Liver (tissue), 9 donors: Measurements from ENCODE around the gene NHERF2. TPM values are rescaled to one million over a fixed set of nuclear protein-coding genes. Genes with fewer than 3 reads are reported as not detected.

Source experiments
- DNase-seq: peaks from one replicate; pipeline ENCODE4 v3.0.0-alpha.2; 2017; ENCODE audit warnings: low spot score
- H3K27ac ChIP-seq, 2 donors: one replicate each; pipeline ENCODE4 v1.7.0; 2013; ENCODE audit warnings: inconsistent platforms in 2 of 2, low read length in 2 of 2, control low read depth in 1 of 2, low read depth in 1 of 2, mild to moderate bottlenecking in 1 of 2
- H3K27me3 ChIP-seq, 4 donors: one replicate each; pipeline versions ENCODE4 v1.6.1 to v1.7.0; 2013; ENCODE audit warnings: low read length in 3 of 4, inconsistent platforms in 1 of 4, mild to moderate bottlenecking in 1 of 4, moderate library complexity in 1 of 4; ENCODE audit not compliant: control insufficient read depth in 4 of 4, insufficient read depth in 4 of 4
- H3K36me3 ChIP-seq, 4 donors: one replicate each; pipeline versions ENCODE4 v1.6.1 to v1.7.0; 2013; ENCODE audit warnings: low read length in 3 of 4, mild to moderate bottlenecking in 3 of 4, low read depth in 1 of 4, moderate library complexity in 1 of 4; ENCODE audit not compliant: control insufficient read depth in 4 of 4, insufficient read depth in 3 of 4
- H3K4me1 ChIP-seq, 4 donors: one replicate each; pipeline versions ENCODE4 v1.6.1 to v1.7.0; 2013; ENCODE audit warnings: low read length in 3 of 4, mild to moderate bottlenecking in 3 of 4, moderate library complexity in 1 of 4; ENCODE audit not compliant: control insufficient read depth in 4 of 4, insufficient read depth in 4 of 4
- H3K4me3 ChIP-seq, 3 donors: one replicate each; pipeline versions ENCODE4 v1.6.1 to v1.7.0; 2013; ENCODE audit warnings: low read length in 3 of 3, control low read depth in 1 of 3, low read depth in 1 of 3, mild to moderate bottlenecking in 1 of 3
- H3K9ac ChIP-seq, 2 donors: one replicate each; pipeline ENCODE4 v1.7.0; 2013; ENCODE audit warnings: low read length in 2 of 2, mild to moderate bottlenecking in 2 of 2, moderate library complexity in 2 of 2, control low read depth in 1 of 2, low read depth in 1 of 2
- H3K9me3 ChIP-seq, 4 donors: one replicate each; pipeline versions ENCODE4 v1.6.1 to v1.7.0; 2013; ENCODE audit warnings: low read length in 3 of 4; ENCODE audit not compliant: control insufficient read depth in 4 of 4
- ATF3 ChIP-seq: IDR thresholded peaks from 2 replicates; pipeline ENCODE4 v1.6.1; 2016; ENCODE audit warnings: antibody characterized with exemption
- CTCF ChIP-seq: fragments of 150-350 bp; IDR thresholded peaks from 2 replicates; pipeline ENCODE4 v1.5.1; 2017; ENCODE audit warnings: improper control_type of control experiment, low read depth, low read length; ENCODE audit not compliant: missing input control
- EGR1 ChIP-seq, 2 donors: IDR thresholded peaks; 2 replicates each; pipeline ENCODE4 v1.6.1; 2016 to 2018; ENCODE audit warnings: antibody characterized with exemption in 2 of 2, low read depth in 2 of 2
- FOXA1 ChIP-seq: IDR thresholded peaks from 2 replicates; pipeline ENCODE4 v1.6.1; 2016; ENCODE audit warnings: antibody characterized with exemption
- FOXA2 ChIP-seq: IDR thresholded peaks from 2 replicates; pipeline ENCODE4 v1.6.1; 2016; ENCODE audit warnings: antibody characterized with exemption
- GABPA ChIP-seq, 2 donors: IDR thresholded peaks in 1 of 2; conservative IDR thresholded peaks in 1 of 2; 2 replicates each; pipeline ENCODE4 v1.6.1; 2016; ENCODE audit warnings: antibody characterized with exemption in 2 of 2, mild to moderate bottlenecking in 1 of 2, moderate library complexity in 1 of 2
- HNF4A ChIP-seq, 2 donors: conservative IDR thresholded peaks; 2 replicates each; pipeline ENCODE4 v1.6.1; 2016; ENCODE audit warnings: antibody characterized with exemption in 2 of 2, mild to moderate bottlenecking in 2 of 2
- HNF4G ChIP-seq: IDR thresholded peaks from 2 replicates; pipeline ENCODE4 v1.6.1; 2016; ENCODE audit warnings: antibody characterized with exemption
- JUND ChIP-seq, 2 donors: IDR thresholded peaks; 2 replicates each; pipeline ENCODE4 v1.6.1; 2016; ENCODE audit warnings: antibody characterized with exemption in 2 of 2
- NR2F2 ChIP-seq: IDR thresholded peaks from 2 replicates; pipeline ENCODE4 v1.6.1; 2016; ENCODE audit warnings: antibody characterized with exemption
- RAD21 ChIP-seq, 2 donors: IDR thresholded peaks; 2 replicates each; pipeline ENCODE4 v1.6.1; 2016; ENCODE audit warnings: antibody characterized with exemption in 2 of 2, mild to moderate bottlenecking in 2 of 2
- RXRA ChIP-seq, 2 donors: IDR thresholded peaks; 2 replicates each; pipeline ENCODE4 v1.6.1; 2017 to 2018; ENCODE audit warnings: antibody characterized with exemption in 2 of 2, mild to moderate bottlenecking in 1 of 2
- SP1 ChIP-seq: IDR thresholded peaks from 2 replicates; pipeline ENCODE4 v1.6.1; 2018; ENCODE audit warnings: antibody characterized with exemption, mild to moderate bottlenecking
- TAF1 ChIP-seq: conservative IDR thresholded peaks from 2 replicates; pipeline ENCODE4 v1.6.1; 2016; ENCODE audit warnings: antibody characterized with exemption, mild to moderate bottlenecking
- YY1 ChIP-seq: IDR thresholded peaks from 2 replicates; pipeline ENCODE4 v1.6.1; 2016; ENCODE audit warnings: antibody characterized with exemption, mild to moderate bottlenecking
- WGBS: extraction: QIAGEN DNeasy Blood & Tissue Kit; methylation state at CpG from one replicate; pipeline ENCODE4 v1.1.7; 2013; 5-methylcytosine and 5-hydroxymethylcytosine counted together
- polyA plus RNA-seq, 2 donors: library from polyadenylated mRNA; stranded (reverse) in 1 of 2; unstranded in 1 of 2; fragments of 200-250 nt in 1 of 2; fragments of >200 nt in 1 of 2; fragmentation: Nextera tagmentation in 1 of 2; extraction: Ambion mirVana in 1 of 2; gene quantifications; one replicate each; pipeline versions ENCODE4 v1.2.1 to v1.2.3, GENCODE V29; 2013 to 2015
- total RNA-seq, 2 donors: library from RNA; depleted of rRNA; stranded (reverse); fragments of >200 nt; gene quantifications; one replicate each; pipeline ENCODE4 v1.2.3, GENCODE V29; 2014
- TF ChIP-seq, protein P1 (sequence below): IDR thresholded peaks from 2 replicates; pipeline ENCODE4 v1.6.1; 2016; ENCODE audit warnings: antibody characterized with exemption, mild to moderate bottlenecking
- donor health status: healthy.
- donor health status: healthy.
- donor health status: healthy.
- donor health status: healthy.
- donor health status: healthy.

Gene NHERF2
- total and polyA plus RNA-seq, 4 donors: 36.6 to 205 (median 74.1) TPM

DNA sequence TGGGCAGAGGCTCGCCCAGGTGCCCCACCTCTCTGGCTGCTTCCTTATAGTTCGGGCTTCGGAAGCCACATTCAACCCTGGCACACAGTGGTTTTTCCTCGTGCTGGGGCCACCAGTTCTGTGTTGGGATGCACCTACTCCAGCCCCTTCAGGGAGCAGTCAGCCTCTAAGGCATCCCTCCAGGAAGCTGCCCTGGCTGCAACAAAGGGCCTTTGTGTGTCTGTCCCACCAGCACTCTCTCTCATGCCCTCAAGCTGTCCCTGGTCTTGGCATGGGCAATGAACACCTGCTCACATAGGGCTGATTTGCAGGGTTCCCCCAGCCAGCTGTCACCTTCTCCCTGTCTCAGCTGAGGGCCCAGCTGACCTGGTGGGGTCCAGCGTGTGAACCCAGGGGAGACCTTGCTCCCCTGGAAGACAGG is 44.7 kb upstream of the NHERF2 start:
- Histone ChIP-seq H3K4me1 (peaks cover 5 to 31% (median 17%) of the 10 kb centered on the region in 4 donors), H3K27ac (no peak overlapping the region), H3K4me3 (no peak overlapping the region), H3K27me3 (no peaks in the 10 kb centered on the region), H3K9ac (no peak overlapping the region), H3K9me3 (no peaks in the 10 kb centered on the region), H3K36me3 (peaks cover 0 to 30% (median 3%) of the 10 kb centered on the region in 4 donors)
- TF ChIP-seq HNF4A (conservative IDR thresholded peaks at IDR 0.05) (no peak), HNF4G (no peak), JUND (IDR thresholded peaks at IDR 0.05) (no peak), RXRA (IDR thresholded peaks at IDR 0.05) (no peak), FOXA2 (no peak), ATF3 (no peak), YY1 (no peak), SP1 (no peak)
- TF ChIP-seq, protein P1, sequence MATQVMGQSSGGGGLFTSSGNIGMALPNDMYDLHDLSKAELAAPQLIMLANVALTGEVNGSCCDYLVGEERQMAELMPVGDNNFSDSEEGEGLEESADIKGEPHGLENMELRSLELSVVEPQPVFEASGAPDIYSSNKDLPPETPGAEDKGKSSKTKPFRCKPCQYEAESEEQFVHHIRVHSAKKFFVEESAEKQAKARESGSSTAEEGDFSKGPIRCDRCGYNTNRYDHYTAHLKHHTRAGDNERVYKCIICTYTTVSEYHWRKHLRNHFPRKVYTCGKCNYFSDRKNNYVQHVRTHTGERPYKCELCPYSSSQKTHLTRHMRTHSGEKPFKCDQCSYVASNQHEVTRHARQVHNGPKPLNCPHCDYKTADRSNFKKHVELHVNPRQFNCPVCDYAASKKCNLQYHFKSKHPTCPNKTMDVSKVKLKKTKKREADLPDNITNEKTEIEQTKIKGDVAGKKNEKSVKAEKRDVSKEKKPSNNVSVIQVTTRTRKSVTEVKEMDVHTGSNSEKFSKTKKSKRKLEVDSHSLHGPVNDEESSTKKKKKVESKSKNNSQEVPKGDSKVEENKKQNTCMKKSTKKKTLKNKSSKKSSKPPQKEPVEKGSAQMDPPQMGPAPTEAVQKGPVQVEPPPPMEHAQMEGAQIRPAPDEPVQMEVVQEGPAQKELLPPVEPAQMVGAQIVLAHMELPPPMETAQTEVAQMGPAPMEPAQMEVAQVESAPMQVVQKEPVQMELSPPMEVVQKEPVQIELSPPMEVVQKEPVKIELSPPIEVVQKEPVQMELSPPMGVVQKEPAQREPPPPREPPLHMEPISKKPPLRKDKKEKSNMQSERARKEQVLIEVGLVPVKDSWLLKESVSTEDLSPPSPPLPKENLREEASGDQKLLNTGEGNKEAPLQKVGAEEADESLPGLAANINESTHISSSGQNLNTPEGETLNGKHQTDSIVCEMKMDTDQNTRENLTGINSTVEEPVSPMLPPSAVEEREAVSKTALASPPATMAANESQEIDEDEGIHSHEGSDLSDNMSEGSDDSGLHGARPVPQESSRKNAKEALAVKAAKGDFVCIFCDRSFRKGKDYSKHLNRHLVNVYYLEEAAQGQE: no peak
- DNase-seq: no peak
- WGBS: 62% methylated on average over 5 of the region's 5 CpGs

DNA sequence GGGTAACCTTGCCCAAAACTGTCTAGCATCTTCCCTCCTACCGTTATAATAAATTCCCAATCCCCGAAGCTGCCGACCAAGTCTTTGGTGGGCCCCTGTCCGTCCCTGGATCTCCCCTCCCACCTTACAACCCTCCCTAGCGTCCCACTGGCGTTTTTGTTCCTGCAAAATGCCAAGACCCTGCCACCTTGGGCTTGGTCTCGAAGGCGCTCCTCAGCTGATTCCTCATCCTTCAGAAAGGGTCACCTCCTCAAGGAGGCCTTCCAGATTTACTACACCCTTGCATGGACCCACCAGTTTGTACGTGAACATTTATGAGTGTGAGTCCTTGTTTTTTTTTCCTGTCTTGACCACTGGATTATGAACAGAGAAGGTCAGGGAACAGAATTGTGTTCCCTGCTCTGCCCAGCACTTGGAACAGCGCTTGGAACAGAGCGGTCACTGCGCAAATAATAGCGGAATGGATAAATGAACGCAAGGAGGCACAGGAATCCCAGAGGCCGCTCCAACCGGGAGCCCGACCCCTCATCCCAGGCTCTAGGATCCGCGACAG is 43.6 kb upstream of the NHERF2 start:
- Histone ChIP-seq H3K4me1 (peaks cover 5 to 31% (median 17%) of the 10 kb centered on the region in 4 donors), H3K27me3 (no peaks in the 10 kb centered on the region), H3K4me3 (peak overlapping the region in 2 of 3 donors; percentile 39 to 90), H3K27ac (peak overlapping the region; percentile 83 to 87), H3K9ac (no peak overlapping the region), H3K9me3 (no peaks in the 10 kb centered on the region), H3K36me3 (peaks cover 0 to 22% (median under 1%) of the 10 kb centered on the region in 4 donors)
- WGBS: 40% methylated on average over 19 of the region's 19 CpGs
- TF ChIP-seq GABPA (IDR thresholded peaks at IDR 0.05 in 1 of 2, conservative IDR thresholded peaks at IDR 0.05 in 1 of 2): no peak
- TF ChIP-seq HNF4A (conservative IDR thresholded peaks at IDR 0.05): no peak
- DNase-seq: no peak

DNA sequence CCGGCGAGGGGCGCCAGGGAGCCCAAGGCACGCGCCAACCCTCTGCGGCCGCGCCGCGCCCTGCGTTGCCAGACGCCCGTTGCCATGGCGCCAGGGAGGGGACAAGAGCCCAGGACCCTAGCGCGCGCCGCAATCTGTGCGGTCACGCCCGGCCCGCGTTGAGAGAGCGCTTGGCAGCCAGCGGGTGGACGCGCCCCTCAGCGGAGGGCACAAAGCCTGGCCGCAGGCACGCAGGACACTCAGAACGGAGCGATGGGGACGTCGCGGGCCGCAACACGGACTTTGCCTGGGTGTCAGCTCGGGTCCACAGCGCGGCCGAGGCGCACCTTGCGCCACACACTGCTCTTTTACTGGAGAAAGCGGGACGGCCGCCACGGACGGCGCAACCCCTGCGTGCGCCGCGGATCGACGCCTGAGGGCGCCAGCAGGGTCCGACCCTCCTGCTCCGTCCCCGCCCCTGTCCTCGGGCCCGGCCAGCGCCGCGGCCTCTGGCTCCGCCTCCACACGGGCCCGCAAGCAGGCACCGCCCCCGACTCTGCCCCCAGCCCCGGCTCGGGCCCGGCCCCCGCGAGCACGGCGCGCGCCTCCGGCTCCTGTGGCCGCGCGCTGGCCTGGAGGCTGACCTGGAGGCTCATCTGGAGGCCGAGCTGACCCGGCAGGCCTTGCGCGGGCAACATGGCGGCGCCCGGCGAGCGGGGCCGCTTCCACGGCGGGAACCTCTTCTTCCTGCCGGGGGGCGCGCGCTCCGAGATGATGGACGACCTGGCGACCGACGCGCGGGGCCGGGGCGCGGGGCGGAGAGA is 43.0 kb upstream of the NHERF2 start, which contains the start of gene GFER:
GFER (plus strand) TSS at position 650 of the 803 bp plus-strand sequence; CDS start at position 676, 26 bp downstream.
- Histone ChIP-seq H3K9me3 (no peaks in the 10 kb centered on the region), H3K4me1 (peaks cover 5 to 35% (median 17%) of the 10 kb centered on the region in 4 donors), H3K9ac (peak within 1 kb of the TSS; percentile 4 to 56), H3K27me3 (no peaks in the 10 kb centered on the region), H3K27ac (peak within 1 kb of the TSS; percentile 83 to 87), H3K36me3 (peaks cover 0 to 17% (median under 1%) of the 10 kb centered on the region in 4 donors), H3K4me3 (peak within 1 kb of the TSS; percentile 65 to 90 (median 77))
- peak; percentile 89 for DNase-seq
- WGBS: under 1% methylated on average over 109 of the region's 109 CpGs
- TF ChIP-seq EGR1 (IDR thresholded peaks at IDR 0.05; ENCODE audit: low read depth in 2 of 2) (peak in 1 of 2 donors; percentile 2), CTCF (peak; percentile 27), TAF1 (no peak), GABPA (IDR thresholded peaks at IDR 0.05 in 1 of 2, conservative IDR thresholded peaks at IDR 0.05 in 1 of 2) (peak in 1 of 2 donors; percentile 48), RXRA (IDR thresholded peaks at IDR 0.05) (peak in 1 of 2 donors; percentile 29), ATF3 (no peak), NR2F2 (peak; percentile 87), HNF4A (conservative IDR thresholded peaks at IDR 0.05) (peak; percentile 81 to 87), FOXA1 (no peak), SP1 (peak; percentile 86), RAD21 (IDR thresholded peaks at IDR 0.05) (no peak)
- TF ChIP-seq, protein P1: peak; percentile 32
